ENCODE data around the gene ARID4B. TPM values are rescaled to one million over a fixed set of nuclear protein-coding genes. Genes with fewer than 3 reads are reported as not detected.

ARID4B gene
- total and polyA plus RNA-seq, 2 of the 13 experiments (the other 11 are each of a cell fraction or from before 2014, with no cell fraction given), result 9.7 to 24.6 TPM

DNA sequence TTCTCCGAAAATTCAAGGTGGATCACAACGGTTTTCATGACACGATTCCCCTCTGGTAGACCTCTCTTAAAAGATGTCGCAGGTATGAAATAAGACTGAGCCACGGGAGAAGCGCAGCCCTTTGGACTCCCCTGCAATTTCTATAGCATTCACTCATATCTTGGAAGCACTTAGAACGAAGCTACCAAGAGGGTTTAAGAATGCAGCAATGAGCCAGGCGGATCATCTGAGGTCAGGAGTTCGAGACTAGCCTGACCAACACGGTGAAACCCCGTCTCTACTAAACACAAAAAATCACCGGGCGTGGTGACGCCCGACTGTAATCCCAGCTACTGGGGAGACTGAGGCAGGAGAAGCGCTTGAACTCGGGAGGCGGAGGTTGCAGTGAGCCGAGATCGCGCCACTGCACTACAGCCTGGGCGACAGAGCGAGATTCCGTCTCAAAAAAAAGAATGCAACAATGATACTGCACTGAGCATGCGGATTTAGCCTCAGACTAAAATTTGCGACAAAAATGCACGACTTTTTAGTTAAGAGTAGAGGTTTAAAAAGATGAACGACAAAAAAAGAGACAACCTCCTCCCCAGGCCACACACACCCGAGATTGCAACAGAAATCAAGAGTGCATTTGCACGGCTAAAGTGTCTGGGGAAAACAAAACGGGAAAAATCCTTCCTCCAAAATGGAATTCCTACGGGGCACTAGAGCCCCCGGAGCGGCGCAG, 200.1 kb downstream of the ARID4B start:
- in situ Hi-C loops (cut with HindIII; ENCODE audit: extremely low pct_ligation_motif_present, low pct_unique_long_range_greater_than_20kb) (no loop called here), intact Hi-C loops (cut with micrococcal nuclease; ENCODE audit: unreplicated experiment) (loop anchor here (5.0 kb wide), 1 partner anchor 34 kb away; the partner anchor contains the start of gene RBM34)
- peaks cover 63% of the 10 kb centered on the region for H3K4me1 ChIP-seq (ENCODE audit: insufficient read depth, low read length)
- H3K9ac ChIP-seq (ENCODE audit: insufficient read depth, low read depth, low read length), result peak overlapping the region; percentile 99
- ChIA-PET POLR2A (interaction anchor here (1.0 to 2.1 kb wide), 7 partner anchors 15 to 239 kb away, joined by 3 to 15 read pairs (median 5); partner anchors contain the start of genes GGPS1, RBM34 and TBCE), CTCF (ENCODE audit: low intra/inter-chr PET ratio, low total read pairs) (no interaction called here)
- ATAC-seq (no peak), DNase-seq (ENCODE audit: low spot score) (no peak), FAIRE-seq (no peak)
- H2AFZ ChIP-seq (ENCODE audit: low read length), result no peak overlapping the region
- peaks cover 46% of the 10 kb centered on the region for H4K20me1 ChIP-seq (ENCODE audit: insufficient read depth, low read length)
- H3K9me3 ChIP-seq (ENCODE audit: low read length), result no peaks in the 10 kb centered on the region
- no peaks in the 10 kb centered on the region; a peak in 1 of 5 replicates for H3K27me3 ChIP-seq (ENCODE audit: control insufficient read depth in 1 of 2, insufficient read depth in 2 of 2, low read length in 2 of 2)
- peak overlapping the region; percentile 94 for H3K27ac ChIP-seq (ENCODE audit: extremely low read length, insufficient read depth, low read length)
- peaks cover 4 to 32% of the 10 kb centered on the region in 2 experiments for H3K36me3 ChIP-seq (replicated peaks in 1 of 2; ENCODE audit: control insufficient read depth in 1 of 2, insufficient read depth in 2 of 2, low read length in 2 of 2)
- H3K79me2 ChIP-seq (ENCODE audit: insufficient read depth, low read length), result peaks cover 58% of the 10 kb centered on the region
- TSS peak; percentile 65 for BruUV-seq (replicated peaks)
- H3K4me2 ChIP-seq (ENCODE audit: low read depth, low read length), result peak overlapping the region; percentile 81
- H3K4me3 ChIP-seq (replicated peaks in 1 of 3; ENCODE audit: insufficient read depth in 1 of 3, low read depth in 2 of 3, low read length in 3 of 3), result peak overlapping the region; percentile 82 to 94 (median 89)
- WGBS (ENCODE audit: low lambda C conversion rate), result 1% methylated on average over 35 of the region's 35 CpGs
- no peak for TF ChIP-seq ZNF382 (CRISPR knock-in tag; IDR thresholded peaks at IDR 0.05; ENCODE audit: borderline replicate concordance)
- no peak for TF ChIP-seq TEAD3 (CRISPR knock-in tag; optimal IDR thresholded peaks at IDR 0.05; ENCODE audit: borderline replicate concordance)
- no peak for TF ChIP-seq KLF16 (CRISPR knock-in tag; IDR thresholded peaks at IDR 0.05)
- TF ChIP-seq ZNF761 (CRISPR knock-in tag; conservative IDR thresholded peaks at IDR 0.05), result 0 out of 2 replicates have a peak, but pooled peaks have one; percentile 10
- no peak for TF ChIP-seq MTA1 (CRISPR knock-in tag; IDR thresholded peaks at IDR 0.05; ENCODE audit: borderline replicate concordance)
- peak; percentile 46; the same call in 1 of the 2 replicates for TF ChIP-seq ZNF749 (CRISPR knock-in tag; IDR thresholded peaks at IDR 0.05; ENCODE audit: borderline replicate concordance)
- TF ChIP-seq PHF21A (CRISPR knock-in tag; IDR thresholded peaks at IDR 0.05), result no peak
- no peak for TF ChIP-seq FUBP1 (CRISPR knock-in tag; IDR thresholded peaks at IDR 0.05; ENCODE audit: borderline replicate concordance)
- TF ChIP-seq, protein P1, sequence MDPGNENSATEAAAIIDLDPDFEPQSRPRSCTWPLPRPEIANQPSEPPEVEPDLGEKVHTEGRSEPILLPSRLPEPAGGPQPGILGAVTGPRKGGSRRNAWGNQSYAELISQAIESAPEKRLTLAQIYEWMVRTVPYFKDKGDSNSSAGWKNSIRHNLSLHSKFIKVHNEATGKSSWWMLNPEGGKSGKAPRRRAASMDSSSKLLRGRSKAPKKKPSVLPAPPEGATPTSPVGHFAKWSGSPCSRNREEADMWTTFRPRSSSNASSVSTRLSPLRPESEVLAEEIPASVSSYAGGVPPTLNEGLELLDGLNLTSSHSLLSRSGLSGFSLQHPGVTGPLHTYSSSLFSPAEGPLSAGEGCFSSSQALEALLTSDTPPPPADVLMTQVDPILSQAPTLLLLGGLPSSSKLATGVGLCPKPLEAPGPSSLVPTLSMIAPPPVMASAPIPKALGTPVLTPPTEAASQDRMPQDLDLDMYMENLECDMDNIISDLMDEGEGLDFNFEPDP (CRISPR knock-in tag; conservative IDR thresholded peaks at IDR 0.05), result 0 out of 2 replicates have a peak, but pooled peaks have one; percentile 39
- TF ChIP-seq, protein P2, sequence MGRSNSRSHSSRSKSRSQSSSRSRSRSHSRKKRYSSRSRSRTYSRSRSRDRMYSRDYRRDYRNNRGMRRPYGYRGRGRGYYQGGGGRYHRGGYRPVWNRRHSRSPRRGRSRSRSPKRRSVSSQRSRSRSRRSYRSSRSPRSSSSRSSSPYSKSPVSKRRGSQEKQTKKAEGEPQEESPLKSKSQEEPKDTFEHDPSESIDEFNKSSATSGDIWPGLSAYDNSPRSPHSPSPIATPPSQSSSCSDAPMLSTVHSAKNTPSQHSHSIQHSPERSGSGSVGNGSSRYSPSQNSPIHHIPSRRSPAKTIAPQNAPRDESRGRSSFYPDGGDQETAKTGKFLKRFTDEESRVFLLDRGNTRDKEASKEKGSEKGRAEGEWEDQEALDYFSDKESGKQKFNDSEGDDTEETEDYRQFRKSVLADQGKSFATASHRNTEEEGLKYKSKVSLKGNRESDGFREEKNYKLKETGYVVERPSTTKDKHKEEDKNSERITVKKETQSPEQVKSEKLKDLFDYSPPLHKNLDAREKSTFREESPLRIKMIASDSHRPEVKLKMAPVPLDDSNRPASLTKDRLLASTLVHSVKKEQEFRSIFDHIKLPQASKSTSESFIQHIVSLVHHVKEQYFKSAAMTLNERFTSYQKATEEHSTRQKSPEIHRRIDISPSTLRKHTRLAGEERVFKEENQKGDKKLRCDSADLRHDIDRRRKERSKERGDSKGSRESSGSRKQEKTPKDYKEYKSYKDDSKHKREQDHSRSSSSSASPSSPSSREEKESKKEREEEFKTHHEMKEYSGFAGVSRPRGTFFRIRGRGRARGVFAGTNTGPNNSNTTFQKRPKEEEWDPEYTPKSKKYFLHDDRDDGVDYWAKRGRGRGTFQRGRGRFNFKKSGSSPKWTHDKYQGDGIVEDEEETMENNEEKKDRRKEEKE (IDR thresholded peaks at IDR 0.05), result no peak
- TF ChIP-seq SAP130 (CRISPR knock-in tag; IDR thresholded peaks at IDR 0.05; ENCODE audit: low read depth), result peak; percentile 13
- no peak for TF ChIP-seq SNAI1 (CRISPR knock-in tag; IDR thresholded peaks at IDR 0.05; ENCODE audit: borderline replicate concordance)
- no peak for TF ChIP-seq ZNF10 (CRISPR knock-in tag; IDR thresholded peaks at IDR 0.05; ENCODE audit: borderline replicate concordance, low read depth)
- 0 out of 2 replicates have a peak, but pooled peaks have one; percentile 15 for TF ChIP-seq PBX3 (CRISPR knock-in tag; IDR thresholded peaks at IDR 0.05; ENCODE audit: borderline replicate concordance)
- no peak for TF ChIP-seq ZFP37 (CRISPR knock-in tag; IDR thresholded peaks at IDR 0.05; ENCODE audit: borderline replicate concordance)

Data from HepG2 (cell line).